ENCODE results near the gene RBBP8.

Gene RBBP8

DNA sequence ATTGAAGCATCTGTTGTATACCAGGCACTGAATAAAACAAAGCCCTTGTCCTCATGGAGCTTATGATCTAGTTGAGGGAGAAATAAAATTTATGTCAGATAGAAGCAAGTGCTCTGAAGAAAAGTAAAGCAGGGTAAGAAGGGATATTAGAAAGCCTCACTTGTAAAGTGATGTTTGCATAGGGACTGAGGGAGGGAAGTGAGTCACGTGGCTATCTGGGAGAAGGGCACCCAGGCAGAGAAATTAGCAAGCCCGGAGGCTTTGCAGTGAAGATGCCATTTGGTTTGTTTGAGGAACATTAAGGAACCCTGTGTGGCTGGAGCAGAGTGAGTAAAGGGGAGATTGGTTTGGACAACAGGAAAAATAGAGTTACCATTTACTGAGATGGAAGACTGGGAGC is 52.1 kb downstream of the RBBP8 start:
- Mint-ChIP-seq H3K4me1 (ENCODE audit: low read depth in 2 of 2) (no peaks in the 10 kb centered on the region), H3K4me3 (no peak overlapping the region), H3K9me3 (no peaks in the 10 kb centered on the region), H3K27ac (no peak overlapping the region), H3K27me3 (no peaks in the 10 kb centered on the region), H3K36me3 (ENCODE audit: insufficient read depth) (no peaks in the 10 kb centered on the region)
- ATAC-seq (replicated peaks) (no peak), DNase-seq (no peak)

DNA sequence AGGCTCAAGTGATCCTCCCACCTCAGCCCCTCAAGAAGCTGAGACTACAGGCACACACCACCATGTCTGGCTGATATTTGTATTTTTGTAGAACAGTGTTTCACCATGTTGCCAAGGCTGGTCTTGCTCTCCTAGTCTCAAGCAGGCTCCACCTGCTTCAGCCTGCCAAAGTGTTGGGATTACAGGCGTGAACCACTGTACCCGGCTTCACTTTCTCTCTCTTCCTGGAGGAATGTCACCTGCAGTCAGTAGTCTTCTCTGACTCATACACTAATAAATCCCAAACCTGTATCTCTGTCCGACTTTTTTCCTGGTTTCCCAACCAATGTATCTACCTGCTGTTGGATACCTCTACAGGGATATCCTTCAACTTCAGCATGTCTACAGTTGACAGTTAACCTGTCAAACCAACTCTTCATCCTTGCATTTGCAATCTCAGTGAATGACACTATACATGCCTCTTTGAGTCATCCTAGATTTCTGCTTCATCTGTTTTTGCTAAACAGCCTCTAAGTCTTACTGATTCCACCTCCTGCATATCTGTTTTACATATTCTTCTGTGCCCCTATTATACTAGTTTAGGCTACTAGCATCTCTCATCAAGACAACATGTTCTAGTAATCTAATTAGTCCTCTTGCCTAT is 54.5 kb downstream of the RBBP8 start:
- no peak overlapping the region for H3K27ac Mint-ChIP-seq
- no peaks in the 10 kb centered on the region for H3K9me3 Mint-ChIP-seq
- no peaks in the 10 kb centered on the region for H3K27me3 Mint-ChIP-seq
- no peaks in the 10 kb centered on the region for H3K4me1 Mint-ChIP-seq (ENCODE audit: low read depth in 2 of 2)
- H3K4me3 Mint-ChIP-seq, result no peak overlapping the region
- no peak for ATAC-seq (replicated peaks)
- H3K36me3 Mint-ChIP-seq (ENCODE audit: insufficient read depth), result no peaks in the 10 kb centered on the region
- no peak for DNase-seq

DNA sequence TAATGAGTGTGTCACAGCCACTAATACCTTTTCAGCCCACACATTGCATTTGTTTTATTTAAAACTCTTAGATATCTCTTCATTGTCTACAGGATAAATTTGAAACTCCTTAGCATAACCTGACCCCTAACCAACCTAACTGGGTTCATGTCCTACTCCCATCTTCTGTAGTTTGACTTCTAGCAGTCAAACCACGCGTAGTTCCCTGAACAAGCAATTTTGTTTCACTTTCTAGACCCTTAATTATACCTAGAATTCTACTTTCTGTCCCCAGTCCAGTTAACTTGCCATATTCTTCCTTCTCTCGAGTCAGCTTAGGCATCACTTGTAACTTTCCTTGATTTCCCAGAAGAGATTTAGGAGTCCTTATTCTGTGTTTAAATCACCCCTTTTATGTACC is 55.1 kb downstream of the RBBP8 start:
- H3K27ac Mint-ChIP-seq, result no peak overlapping the region

DNA sequence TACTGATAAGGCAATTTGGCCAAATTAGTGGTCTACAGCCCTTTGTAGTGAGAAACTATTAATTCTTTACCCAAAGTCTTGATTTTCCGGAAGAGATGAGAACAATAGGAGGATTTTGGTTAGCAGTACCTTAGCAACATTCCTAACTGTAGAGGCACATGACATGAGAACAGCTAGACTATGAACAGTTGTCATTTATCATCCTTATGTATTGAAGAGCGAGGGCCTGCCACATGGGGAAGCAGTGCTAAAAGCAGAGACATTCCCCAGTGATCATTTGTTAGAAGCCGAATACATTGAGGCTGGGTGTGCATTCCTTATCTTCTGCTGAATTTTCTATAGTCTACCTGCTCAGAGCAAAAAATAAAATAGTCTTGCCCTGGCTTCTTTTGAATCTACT is 65.2 kb downstream of the RBBP8 start:
- Mint-ChIP-seq H3K27me3 (no peaks in the 10 kb centered on the region), H3K4me3 (no peak overlapping the region), H3K36me3 (ENCODE audit: insufficient read depth) (peaks cover 3% of the 10 kb centered on the region), H3K9me3 (no peaks in the 10 kb centered on the region), H3K27ac (no peak overlapping the region), H3K4me1 (ENCODE audit: low read depth in 2 of 2) (peaks cover 0 to 2% of the 10 kb centered on the region in 2 donors)
- DNase-seq (no peak), ATAC-seq (replicated peaks) (no peak)

More for the DNA sequence above, 55.1 kb downstream of the RBBP8 start:
- no peaks in the 10 kb centered on the region for H3K27me3 Mint-ChIP-seq
- no peaks in the 10 kb centered on the region for H3K9me3 Mint-ChIP-seq
- no peak overlapping the region for H3K4me3 Mint-ChIP-seq
- H3K4me1 Mint-ChIP-seq (ENCODE audit: low read depth in 2 of 2), result no peaks in the 10 kb centered on the region
- DNase-seq, result no peak
- no peaks in the 10 kb centered on the region for H3K36me3 Mint-ChIP-seq (ENCODE audit: insufficient read depth)
- no peak for ATAC-seq (replicated peaks)

DNA sequence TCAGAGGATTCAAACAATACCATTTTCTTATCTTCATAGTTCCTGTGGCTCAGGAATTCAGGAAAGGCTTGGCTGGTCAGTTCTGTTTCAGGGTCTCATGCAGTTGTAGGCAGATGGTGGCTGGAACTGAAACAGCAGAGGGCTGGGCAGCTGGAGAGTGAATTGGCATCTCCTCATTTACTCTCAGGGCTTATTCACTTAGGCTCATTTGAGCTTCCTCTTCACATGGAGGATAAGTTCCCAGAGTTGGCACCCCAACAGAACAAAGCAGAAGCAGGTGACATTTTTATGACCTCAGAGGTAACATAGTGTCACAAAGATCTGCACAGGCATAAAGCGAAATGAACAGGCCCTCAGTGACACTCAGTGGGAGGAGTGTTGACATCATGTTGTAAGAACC is 66.1 kb downstream of the RBBP8 start:
- DNase-seq (no peak), ATAC-seq (replicated peaks) (no peak)
- Mint-ChIP-seq H3K4me1 (ENCODE audit: low read depth in 2 of 2) (peaks cover 0 to 2% of the 10 kb centered on the region in 2 donors), H3K27me3 (no peaks in the 10 kb centered on the region), H3K36me3 (ENCODE audit: insufficient read depth) (peaks cover 3% of the 10 kb centered on the region), H3K27ac (no peak overlapping the region), H3K4me3 (no peak overlapping the region), H3K9me3 (no peaks in the 10 kb centered on the region)

DNA sequence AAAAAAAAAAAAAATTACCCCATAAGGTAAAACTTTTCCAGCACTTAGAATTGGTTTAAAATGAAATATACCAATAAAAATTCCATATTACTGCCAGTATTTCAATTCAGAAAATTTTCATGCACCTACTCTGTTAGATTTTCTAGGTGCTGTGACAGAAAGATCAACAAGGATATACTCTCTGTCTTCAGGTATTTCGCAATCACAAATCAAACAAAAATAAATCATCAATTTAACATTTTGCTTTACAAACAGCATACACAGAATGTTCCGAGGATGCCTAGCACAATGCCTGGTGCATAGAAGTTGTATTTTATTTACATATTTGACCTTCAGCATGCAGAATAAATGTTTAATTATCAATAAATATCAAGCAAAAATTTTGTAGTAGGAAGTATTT is 66.5 kb downstream of the RBBP8 start:
- ATAC-seq (replicated peaks) (no peak), DNase-seq (no peak)
- no peak overlapping the region for H3K27ac Mint-ChIP-seq
- peaks cover 2% of the 10 kb centered on the region for H3K36me3 Mint-ChIP-seq (ENCODE audit: insufficient read depth)
- no peak overlapping the region for H3K4me3 Mint-ChIP-seq
- H3K9me3 Mint-ChIP-seq, result no peaks in the 10 kb centered on the region
- peaks cover 0 to 2% of the 10 kb centered on the region in 2 donors for H3K4me1 Mint-ChIP-seq (ENCODE audit: low read depth in 2 of 2)
- no peaks in the 10 kb centered on the region for H3K27me3 Mint-ChIP-seq

DNA sequence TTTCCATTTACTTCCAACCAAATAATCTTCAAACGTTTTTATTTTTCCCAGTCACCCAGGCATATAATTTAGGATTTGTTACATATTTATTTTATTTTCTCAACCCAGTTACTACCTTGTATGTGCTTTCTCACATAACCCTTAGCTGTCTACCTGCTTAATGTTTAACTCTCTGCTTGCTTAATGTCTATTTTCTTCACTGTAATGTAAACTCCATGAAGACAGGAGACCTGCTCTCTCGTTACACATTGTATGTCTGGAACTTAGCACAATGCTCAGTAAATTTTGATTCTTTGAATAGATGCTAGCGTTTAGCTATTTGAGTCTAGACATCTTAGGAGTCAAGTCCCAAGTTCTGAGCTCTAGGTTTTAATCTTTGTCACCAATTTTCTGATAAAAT is 70.2 kb downstream of the RBBP8 start:
- Mint-ChIP-seq H3K9me3 (no peaks in the 10 kb centered on the region), H3K4me3 (no peak overlapping the region), H3K27ac (peak overlapping the region in 1 of 2 donors; percentile 52), H3K27me3 (no peaks in the 10 kb centered on the region), H3K36me3 (ENCODE audit: insufficient read depth) (no peaks in the 10 kb centered on the region), H3K4me1 (ENCODE audit: low read depth in 2 of 2) (no peaks in the 10 kb centered on the region)
- ATAC-seq (replicated peaks) (no peak), DNase-seq (no peak)

DNA sequence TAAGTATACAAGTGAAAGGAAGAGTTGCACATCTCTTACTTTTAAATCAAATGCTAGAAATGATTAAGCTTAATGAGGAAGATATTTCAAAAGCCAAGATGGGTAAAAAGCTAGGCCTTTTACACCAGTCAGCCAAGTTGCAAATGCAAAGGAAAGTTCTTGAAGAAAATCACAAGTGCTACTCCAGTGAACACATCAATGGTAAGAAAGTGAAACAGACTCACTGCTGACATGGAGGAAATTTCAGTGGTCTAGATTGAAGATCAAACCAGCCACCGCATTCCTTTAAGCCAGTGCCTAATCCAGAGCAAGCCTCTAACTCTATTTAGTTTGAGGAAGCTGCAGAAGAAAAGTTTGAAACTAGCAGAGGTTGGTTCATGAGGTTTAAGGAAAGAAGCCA is 79.1 kb downstream of the RBBP8 start:
- no peak for ATAC-seq (replicated peaks)
- DNase-seq, result no peak
- H3K27ac Mint-ChIP-seq, result no peak overlapping the region
- no peaks in the 10 kb centered on the region for H3K4me1 Mint-ChIP-seq (ENCODE audit: low read depth in 2 of 2)
- H3K4me3 Mint-ChIP-seq, result no peak overlapping the region
- H3K27me3 Mint-ChIP-seq, result no peaks in the 10 kb centered on the region
- H3K36me3 Mint-ChIP-seq (ENCODE audit: insufficient read depth), result peaks cover 6% of the 10 kb centered on the region
- no peaks in the 10 kb centered on the region for H3K9me3 Mint-ChIP-seq

DNA sequence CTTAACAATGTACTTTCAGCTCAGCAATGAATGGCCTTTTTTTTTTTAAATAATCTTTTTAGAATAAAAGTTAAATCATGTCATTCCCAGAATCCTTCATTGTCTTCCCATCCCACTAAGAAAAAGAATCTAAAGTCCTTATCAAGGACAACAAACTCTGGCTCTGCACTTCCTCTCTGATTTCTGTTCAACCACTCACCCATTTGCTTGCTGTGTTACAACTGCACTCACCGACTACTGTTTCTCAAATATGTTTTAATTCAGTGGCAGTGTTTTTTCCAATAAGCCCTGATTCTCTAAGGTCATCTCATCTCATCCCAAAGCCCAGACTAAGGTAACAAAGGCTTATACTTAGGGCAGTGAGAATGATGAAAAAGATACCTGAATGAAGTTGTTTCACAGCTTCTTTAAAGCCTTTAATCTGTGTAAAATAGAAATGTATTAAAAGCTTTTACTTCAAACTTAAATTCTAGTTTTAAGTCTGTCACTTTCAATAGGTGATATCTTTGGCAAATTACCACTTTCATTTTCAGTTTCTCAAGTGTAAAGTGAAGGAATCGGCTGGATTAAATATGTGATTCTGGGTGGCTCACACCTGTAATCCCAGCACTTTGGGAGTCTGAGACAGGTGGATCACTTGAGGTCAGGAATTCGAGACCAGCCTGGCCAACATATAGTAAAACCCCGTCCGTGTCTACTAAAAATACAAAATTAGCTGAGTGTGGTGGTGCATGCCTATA is 87.6 kb downstream of the RBBP8 start:
- ATAC-seq (replicated peaks), result peak; percentile 44
- Mint-ChIP-seq H3K4me1 (ENCODE audit: low read depth in 2 of 2) (peaks cover 5 to 9% of the 10 kb centered on the region in 2 donors), H3K4me3 (peak overlapping the region; percentile 6 to 55), H3K36me3 (ENCODE audit: insufficient read depth) (no peaks in the 10 kb centered on the region), H3K27ac (peak overlapping the region; percentile 18 to 84), H3K27me3 (no peaks in the 10 kb centered on the region), H3K9me3 (no peaks in the 10 kb centered on the region)
- peak in 1 of 3 experiments; percentile 3 for DNase-seq

DNA sequence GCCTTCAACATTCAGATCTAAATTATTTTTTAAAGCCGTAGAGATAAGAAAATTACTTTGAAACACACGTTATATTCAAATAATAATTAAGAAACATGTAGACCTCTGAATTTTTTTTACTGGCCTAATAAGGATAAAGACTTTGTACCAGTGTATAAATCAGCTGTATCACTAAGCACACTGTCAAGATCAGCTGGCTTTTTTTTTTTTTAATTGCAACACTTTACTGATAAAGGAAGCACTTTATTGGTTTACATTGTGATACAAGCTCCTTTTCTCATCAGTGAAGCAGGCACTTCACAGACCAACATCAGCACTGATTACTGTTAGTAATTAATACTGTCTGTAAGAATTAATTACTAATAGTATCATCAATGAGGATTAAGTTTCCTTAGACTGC is 88.5 kb downstream of the RBBP8 start:
- Mint-ChIP-seq H3K36me3 (ENCODE audit: insufficient read depth) (no peaks in the 10 kb centered on the region), H3K27me3 (no peaks in the 10 kb centered on the region), H3K9me3 (no peaks in the 10 kb centered on the region), H3K4me3 (peak overlapping the region; percentile 6 to 55), H3K27ac (peak overlapping the region; percentile 18 to 84), H3K4me1 (ENCODE audit: low read depth in 2 of 2) (peaks cover 5 to 9% of the 10 kb centered on the region in 2 donors)
- DNase-seq (no peak), ATAC-seq (replicated peaks) (no peak)

DNA sequence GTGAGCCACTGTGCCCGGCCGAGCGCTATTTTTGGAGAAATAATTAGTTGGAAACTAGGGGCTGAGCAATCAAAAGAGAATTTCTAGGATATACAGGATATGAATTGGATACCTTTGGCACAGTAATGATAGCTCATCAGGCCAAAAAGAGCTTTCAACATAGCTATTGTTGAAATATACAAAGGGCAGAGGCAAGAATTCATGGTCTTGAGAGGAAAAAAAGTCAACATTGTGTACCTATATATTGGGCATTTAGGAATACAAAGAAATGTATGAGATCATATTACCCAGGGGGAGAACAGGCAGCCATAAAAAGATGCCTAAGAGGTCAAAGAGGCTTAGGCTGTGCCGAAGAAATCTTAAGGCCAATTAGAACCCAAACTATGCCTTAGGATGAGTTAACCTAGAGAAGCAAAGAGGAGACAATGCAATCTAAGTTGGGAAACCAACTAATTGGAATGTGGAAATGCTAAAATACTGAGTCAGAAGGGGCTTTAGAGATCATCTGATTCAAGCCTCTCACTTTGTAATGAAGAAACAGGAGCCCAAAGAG is 99.0 kb downstream of the RBBP8 start:
- ATAC-seq (replicated peaks), result no peak
- Mint-ChIP-seq H3K9me3 (no peaks in the 10 kb centered on the region), H3K36me3 (ENCODE audit: insufficient read depth) (no peaks in the 10 kb centered on the region), H3K4me3 (no peak overlapping the region), H3K4me1 (ENCODE audit: low read depth in 2 of 2) (no peaks in the 10 kb centered on the region), H3K27ac (no peak overlapping the region), H3K27me3 (no peaks in the 10 kb centered on the region)
- no peak for DNase-seq

DNA sequence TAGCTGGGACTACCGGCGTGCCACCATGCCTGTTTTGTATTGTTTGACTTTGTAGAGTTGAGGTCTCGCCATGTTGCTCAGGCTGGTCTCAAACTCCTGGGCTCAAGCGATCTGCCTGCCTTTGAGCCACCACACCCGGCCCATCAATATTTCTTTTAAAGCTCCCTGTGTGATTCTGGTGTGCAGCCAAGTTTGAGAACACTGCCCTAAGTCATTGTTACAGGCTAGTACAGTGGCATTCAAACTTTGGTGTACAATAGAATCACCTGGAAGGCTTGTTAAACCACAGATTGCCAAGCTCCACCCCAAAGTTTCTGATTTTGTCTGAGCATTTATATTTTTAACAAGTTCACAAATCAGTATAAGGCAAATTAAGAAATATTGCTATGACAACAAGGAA is 99.9 kb downstream of the RBBP8 start:
- Mint-ChIP-seq H3K36me3 (ENCODE audit: insufficient read depth) (no peaks in the 10 kb centered on the region), H3K4me3 (no peak overlapping the region), H3K27ac (no peak overlapping the region), H3K4me1 (ENCODE audit: low read depth in 2 of 2) (no peaks in the 10 kb centered on the region), H3K9me3 (no peaks in the 10 kb centered on the region), H3K27me3 (peaks cover 0 to 5% of the 10 kb centered on the region in 2 donors)
- DNase-seq (no peak), ATAC-seq (replicated peaks) (no peak)

DNA sequence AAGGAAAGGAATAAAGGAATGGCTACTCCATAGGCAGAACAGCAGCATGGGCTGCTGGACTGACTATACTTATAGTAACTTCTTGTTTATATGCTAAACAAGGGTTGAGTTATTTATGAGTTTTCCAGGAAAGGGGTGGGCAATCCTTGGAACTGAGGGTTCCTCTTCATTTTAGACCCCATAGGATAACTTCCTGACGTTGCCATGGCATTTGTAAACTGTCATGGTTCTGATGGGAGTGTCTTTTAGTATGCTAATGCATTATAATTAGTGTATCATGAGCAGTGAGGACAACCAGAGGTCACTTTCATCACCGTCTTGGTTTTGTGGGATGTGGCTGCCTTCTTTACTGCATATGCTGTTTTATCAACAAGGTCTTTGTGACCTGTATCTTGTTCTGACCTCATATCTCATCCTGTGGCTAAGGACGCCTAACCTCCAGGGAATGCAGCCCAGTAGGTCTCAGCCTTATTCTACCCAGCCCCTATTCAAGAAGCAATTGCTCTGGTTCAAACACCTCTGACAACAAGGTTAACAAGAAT is 103.6 kb downstream of the RBBP8 start:
- H3K36me3 Mint-ChIP-seq (ENCODE audit: insufficient read depth), result no peaks in the 10 kb centered on the region
- no peak overlapping the region for H3K4me3 Mint-ChIP-seq
- no peaks in the 10 kb centered on the region for H3K9me3 Mint-ChIP-seq
- ATAC-seq (replicated peaks), result no peak
- no peak overlapping the region for H3K27ac Mint-ChIP-seq
- H3K4me1 Mint-ChIP-seq (ENCODE audit: low read depth in 2 of 2), result no peaks in the 10 kb centered on the region
- peaks cover 0 to 5% of the 10 kb centered on the region in 2 donors for H3K27me3 Mint-ChIP-seq
- DNase-seq, result no peak

DNA sequence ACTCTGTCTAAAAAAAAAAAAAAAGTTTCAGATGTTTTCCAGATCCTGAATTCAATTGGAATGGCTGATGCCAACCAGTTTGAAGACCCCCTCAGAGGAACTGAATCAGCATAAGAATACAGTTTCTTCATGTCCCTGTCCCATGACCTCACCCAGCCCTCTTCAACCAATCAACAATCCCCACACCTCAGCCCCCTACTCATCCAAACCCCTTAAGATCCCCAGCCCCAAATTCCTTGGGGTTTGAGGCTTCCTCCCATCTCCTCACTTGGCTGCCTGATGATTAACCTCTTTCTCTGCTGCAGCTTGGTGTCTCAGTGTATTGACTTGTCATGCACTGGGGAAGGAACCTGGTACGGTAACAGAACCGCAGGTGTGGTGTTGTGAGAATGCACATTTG is 104.5 kb downstream of the RBBP8 start:
- Mint-ChIP-seq H3K36me3 (ENCODE audit: insufficient read depth) (no peaks in the 10 kb centered on the region), H3K27me3 (peaks cover 0 to 5% of the 10 kb centered on the region in 2 donors), H3K4me3 (no peak overlapping the region), H3K9me3 (no peaks in the 10 kb centered on the region), H3K4me1 (ENCODE audit: low read depth in 2 of 2) (no peaks in the 10 kb centered on the region), H3K27ac (no peak overlapping the region)
- DNase-seq (no peak), ATAC-seq (replicated peaks) (no peak)
